Mesenteric fat pad (tissue), 1 donor: ENCODE measurements around the gene PTPRD. TPM values are rescaled to one million over a fixed set of nuclear protein-coding genes. Genes with fewer than 3 reads are reported as not detected.

Experiments
- DNase-seq: peaks from one replicate; pipeline ENCODE4 v3.0.0-alpha.2; 2020; ENCODE audit warnings: low spot score
- total RNA-seq: library from RNA; stranded (reverse); fragmentation: NEBNext Ultra II Directional; extraction: Animal tissue kit (Norgen Biotek cat#: 25700); gene quantifications from one replicate; pipeline ENCODE4 v1.2.1, GENCODE V29; 2021
- donor health status: DM: yes; HTN: yes; CAD: no.

Gene PTPRD
- total RNA-seq, 1 donor from 2014 or later, result 18.0 TPM

DNA sequence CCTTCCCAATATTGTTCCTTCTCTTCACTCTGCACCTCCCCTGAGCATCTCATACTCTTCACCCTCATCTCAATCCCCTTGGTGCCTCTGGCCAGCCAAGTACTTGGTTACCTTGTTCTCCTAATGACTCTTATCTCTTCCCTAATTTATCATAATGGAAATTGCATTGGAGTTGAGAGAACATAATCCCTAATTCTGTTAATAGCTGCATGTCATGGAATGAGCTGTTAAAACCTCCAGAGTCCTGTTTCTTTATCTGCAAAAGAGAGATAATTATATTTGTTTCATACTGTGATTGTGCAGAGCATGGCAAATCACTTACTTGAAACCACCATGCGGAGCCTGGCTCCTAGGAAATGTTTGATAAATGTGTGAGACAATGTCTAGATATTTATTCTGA lies 1738.3 kb downstream of the PTPRD start:
- no peak for DNase-seq

DNA sequence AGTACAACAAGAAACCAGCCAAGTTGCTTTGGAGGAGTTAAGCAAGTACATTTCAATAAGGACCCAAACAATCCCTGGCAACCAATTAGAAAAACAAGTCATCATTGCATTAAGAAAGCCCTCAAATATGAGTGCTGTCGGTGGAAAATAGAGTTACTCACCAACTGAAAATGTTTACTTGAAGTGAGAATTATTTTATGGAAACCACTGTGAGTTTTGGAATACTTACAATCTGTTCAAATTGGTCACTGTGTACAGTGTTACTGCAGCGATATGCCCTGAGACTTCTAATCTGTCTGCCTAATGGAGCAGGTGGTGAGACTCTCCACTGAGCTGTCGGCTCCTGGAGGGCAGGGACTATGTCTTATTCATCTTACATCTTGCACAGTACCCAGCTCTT lies 1740.0 kb downstream of the PTPRD start:
- no peak for DNase-seq

DNA sequence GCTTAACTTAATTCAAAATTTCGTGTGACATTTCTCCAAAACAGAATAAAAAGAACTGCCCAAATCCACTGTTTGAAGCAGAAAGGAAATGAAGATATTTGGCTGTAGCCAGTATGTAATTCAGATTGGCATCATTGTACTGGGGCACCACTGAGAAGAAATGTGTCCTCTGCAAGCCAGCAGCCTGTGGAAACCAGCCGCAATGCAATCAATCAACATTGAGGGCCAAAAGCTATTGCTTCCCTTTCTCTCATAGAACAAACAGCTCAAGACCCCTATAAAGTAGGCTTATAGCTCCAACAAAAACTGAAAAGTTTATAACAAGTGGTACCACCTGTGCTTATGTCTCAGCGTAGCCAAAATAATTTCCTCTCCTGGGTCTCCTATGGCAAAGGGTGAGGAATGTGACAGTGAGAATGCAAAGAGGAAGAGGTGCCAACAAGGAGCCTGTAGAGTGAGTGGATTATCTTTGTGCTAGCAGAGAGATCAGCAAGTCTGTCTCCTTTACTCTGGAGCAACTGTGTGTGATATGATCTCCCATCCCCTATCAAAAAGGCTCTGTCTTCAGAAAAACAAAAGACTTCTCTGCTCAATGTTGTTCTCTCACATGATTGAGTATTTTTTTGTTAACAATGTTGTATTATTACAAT lies 1740.9 kb downstream of the PTPRD start:
- DNase-seq, result no peak

DNA sequence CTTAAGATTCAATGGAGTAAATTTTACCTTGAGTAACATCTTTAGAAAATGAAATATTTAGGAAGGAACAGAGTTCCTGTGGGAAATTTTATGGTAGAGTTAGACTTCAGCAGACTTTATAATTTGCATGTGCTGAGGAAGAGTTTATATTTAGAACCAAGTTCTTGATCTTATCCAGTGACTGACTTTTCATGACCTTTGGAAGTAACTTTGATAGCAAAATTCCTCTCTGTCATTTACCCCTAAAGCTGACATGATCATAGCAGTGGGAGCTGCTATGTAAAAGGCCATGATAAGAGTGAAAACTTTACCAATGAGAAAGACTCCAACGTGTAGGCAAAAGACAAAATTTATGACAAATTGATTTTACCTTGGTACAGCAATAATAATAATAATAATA lies 1741.4 kb downstream of the PTPRD start:
- DNase-seq, result no peak

DNA sequence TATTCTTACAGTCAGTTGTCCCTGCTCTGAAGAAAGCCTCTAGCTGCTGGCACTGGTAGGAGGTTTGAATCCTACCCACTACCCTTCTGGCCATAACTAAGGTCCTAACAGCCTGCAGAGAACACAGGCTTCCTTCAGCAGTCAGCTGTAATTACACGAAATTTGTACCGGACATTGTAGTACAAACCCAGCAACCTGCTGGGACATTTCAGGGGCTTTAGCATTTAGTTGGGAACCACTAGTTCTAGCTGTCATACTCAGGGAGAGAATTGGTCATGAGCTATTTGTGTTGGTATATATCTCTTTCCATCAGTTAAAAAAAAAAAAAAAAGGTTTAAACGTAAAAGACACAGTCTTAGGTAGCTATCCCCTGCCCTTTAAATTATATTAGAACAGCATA lies 1743.0 kb downstream of the PTPRD start:
- DNase-seq, result no peak

DNA sequence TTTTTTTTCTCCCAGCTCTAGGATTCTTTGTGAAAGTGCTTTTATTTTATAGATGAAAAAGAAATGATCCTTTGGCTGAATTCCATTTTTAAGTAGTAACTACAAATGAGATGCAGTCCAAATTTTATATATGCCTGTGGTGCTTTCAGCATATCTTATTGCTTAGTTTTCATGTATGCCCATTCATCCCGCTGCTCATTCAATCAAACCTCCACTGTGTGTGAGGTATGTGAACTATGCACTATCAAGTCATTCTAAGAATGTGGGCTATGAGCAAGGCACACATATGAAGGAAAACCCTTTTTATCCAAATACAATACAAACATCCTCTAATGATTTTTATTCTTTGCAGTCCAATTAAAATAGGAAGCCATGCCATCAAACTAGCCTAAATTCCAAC lies 1744.2 kb downstream of the PTPRD start:
- no peak for DNase-seq

DNA sequence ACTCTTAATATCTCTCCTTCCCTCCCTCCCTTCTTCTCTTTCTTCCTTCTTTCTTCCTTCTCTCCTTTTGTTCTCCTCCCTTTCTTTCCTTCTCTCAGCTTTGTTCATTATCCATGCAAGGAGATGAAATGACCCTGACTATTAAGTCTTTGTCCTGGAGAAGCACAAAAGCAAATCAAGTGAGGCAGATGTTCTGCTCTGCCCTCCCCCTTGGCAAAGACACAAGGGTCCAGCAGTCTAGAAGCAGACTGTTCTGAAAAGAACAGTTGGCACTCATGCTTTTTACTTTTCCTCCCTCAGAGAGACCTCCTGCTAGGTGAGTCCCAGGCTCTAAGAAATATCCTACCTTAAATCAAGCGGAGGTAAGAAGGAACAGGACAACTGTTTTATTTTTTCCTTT lies 1745.7 kb downstream of the PTPRD start:
- no peak for DNase-seq

DNA sequence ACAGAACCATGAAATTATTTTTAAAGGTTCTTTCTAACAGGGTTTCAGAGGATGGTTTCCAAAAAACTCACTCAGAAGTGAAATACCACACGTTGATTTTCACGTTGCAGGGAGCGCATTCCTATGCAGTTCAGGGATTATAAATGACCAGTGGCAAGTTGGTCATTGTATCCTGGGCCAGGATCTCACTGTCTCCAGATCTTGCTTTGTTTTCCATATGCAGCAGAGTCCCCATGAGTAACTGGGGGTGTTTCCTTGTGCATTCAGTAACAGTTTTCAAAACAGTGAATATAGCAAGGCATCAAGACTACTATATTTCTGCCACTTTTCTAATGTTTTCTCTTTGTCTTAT lies 1748.3 kb downstream of the PTPRD start:
- no peak for DNase-seq

DNA sequence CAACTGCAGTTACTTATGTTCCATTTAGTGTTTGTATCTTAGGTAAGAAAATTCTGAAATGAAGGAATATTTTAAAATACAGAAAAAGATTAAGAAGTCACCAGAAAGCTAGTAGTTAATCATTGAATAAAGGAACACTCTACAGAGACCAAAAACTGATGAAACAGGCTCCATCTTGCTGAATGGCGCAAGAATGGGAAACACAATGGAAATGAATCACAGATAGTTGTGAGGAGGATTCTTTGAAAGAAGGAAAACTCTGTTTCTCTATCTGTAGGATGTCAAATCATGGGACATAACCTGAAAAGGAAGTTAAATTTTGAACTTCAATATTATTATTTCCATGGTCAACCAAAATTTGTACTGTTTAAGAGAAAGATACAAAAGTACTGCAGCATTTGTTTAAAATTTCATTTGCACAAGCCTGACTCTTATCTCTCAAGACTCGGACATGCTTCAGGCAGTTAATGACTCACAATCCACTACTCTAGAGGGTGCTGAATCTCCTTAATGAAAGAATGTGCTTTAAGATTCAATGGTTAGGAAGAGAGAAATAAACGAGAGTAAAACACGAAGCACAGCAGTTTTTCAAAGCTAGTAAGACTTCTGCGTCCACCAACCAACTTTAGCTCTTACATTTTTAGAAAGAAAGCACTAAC lies 1748.8 kb downstream of the PTPRD start:
- DNase-seq, result no peak

DNA sequence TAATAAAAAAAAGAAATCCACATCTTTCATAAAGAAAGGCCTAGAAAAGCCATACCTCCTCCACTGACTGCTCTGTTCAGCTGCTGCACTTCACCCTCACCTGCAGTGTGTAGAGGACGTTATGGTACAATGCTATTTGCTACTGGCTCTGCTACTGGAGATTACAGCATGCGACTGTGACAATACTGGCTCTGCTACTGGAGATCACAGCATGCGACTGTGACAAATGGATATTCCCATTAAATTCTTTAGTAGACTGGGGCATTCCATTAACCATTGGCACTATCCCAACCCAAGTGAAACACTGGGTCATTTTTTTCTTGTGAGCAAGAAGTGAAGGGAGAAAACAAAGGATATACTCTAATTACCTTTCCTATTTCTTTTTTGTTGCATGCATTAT lies 1749.7 kb downstream of the PTPRD start:
- DNase-seq, result no peak

DNA sequence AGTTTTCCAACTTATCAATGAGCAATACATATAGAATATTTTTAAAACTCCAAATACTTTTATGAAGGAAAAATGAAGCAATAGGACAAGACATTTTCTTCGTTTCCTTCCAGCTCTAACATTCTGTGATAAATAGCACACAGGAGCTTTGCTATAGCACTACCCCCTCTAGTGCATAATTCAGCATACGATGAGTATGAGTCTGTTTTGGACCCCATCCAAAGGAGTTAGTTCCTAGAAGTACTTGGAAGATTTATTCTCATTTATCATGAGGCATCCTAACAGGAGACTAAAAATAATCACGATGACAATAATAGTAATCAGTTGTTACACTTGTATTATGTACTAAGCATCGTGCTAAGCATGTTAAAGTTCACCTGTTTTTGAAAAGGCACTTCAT lies 1751.9 kb downstream of the PTPRD start:
- no peak for DNase-seq

DNA sequence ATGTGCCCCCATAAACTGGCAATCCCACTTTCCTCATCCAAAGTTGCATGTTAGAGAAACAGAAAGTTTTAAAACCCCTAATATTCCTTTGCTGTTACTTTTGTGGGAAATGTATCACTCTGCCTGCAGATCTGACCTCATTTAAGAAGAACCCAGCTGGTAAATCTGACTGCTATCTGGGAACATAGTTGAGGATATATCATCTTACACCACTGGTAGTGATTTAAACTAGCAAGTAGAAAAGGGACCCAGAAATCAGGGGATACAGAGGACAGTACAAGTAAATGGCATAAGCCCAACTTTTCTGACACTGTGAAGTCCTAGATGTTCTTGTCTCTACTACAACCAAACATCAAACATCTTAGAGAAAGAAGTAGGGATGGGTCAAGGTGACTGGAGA lies 1752.7 kb downstream of the PTPRD start:
- no peak for DNase-seq

DNA sequence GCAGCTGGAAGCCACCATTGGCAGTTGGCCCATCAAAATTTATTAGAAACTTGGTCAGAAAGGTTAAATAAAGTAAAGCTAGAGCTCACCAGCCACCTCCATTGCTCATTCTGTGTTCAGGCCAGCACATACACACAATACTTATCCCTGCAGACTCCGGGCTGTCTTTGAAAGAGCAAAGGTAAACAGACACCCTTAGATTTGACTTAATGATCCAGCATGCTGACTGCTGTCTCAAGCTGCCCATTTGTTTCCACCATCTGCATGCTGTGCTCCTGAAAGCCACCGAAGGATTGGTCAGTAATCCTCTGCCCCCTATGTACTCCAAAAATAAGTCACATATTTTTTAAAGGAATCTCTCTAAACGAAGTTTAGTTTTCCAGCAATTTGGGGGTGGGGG lies 1753.4 kb downstream of the PTPRD start:
- DNase-seq, result no peak

DNA sequence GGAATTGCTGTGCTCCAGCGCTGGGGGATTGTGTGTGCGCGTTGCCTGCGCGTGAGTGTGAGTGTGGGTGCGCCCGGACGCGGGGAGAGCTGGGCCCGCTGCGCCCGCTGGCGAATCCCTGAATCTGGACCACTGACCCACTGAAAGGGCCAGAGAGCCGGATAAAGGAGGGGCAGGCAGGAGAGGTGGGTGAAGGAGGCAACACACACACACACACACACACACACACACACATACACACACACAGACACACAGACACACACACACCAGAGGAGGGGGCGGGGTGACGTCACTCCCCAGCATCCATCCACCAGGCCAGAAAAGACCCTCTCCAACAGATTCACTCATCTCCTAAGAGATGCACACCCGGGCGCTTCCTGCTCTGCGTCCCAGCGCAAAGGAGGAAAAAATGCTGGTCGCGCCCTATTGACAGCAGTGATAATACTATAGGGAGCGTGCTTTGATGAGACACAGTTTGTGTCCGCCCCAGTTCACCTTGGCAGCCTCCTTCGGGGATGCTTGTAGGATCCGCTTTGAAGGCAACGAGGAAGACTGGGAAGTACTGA lies 1754.1 kb downstream of the PTPRD start:
- DNase-seq, result no peak

DNA sequence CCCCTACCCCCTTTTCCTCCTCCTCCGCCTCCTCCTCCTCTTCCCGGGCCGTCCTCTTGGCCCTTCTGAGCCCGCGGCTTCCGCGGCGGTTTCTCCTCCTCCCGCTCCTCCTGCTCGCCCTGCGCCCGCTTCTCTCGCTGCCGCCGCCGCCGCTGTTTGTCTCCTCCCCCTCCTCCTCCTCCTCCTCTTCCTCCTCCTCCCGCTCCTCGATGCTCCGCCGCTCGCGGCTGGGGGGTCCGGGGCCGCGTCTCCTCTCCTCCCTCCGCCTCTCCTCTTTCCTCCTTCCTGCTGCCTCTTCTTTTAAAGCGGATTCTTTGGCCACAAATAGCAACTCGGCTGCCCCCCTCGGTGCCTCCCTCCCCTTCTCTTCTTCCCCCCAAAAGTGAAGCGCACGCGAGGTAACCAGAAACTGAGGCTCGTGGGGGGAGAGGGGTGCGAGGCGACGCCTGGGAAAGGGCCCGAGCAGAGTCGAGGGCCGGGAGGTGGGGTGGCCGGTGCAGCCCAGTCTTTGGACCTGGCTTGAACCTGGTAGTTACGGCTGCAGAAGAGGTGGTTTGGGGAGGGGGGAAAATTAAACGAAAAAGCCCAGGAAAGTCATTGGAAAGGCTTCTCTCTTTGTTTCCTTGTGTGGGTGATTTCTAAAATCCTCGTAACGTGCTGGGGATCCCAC lies 1754.7 kb downstream of the PTPRD start:
- DNase-seq, result peak; percentile 90

DNA sequence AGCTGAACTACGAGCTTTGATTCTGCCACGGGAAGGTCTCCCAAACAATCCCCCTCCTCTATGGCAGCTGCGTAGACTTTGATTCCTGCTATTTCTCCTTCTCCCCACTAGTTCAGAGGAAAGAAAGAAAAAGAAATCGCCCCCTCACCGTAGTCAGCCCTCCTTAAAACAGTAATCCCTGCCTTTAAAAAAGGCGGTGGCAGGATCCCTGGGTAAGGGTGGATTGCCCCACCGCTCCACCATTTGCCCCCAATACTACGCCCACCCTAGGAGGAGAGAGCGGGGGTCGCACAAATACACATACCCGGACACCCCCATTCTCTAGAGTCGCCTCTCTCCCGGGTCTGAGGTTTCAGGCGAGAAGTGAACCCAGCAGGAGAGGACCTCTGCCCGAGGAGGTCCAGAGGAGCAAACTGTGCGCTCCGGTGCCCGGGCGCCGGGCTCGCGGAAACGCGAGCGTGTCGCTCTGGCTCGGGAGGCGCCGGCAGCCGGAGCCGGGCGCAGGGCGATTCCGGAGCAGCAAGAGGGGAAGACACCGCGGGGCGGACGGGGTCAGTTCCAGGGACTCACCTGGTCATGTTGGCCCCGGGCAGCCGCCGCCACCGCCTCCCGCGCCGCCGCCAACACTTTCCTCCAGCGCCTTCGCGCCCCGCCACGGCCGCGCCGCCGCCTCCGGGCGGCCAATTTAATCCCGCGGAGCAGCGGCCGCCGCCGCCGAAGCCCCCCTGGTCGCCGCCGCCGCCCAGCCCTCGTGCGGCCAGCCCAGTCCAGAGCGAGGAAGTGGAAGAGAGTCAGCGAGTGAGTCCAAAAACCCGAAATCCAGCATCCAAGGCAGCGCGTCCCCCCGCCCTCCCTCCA lies 1755.5 kb downstream of the PTPRD start:
- DNase-seq, result no peak

DNA sequence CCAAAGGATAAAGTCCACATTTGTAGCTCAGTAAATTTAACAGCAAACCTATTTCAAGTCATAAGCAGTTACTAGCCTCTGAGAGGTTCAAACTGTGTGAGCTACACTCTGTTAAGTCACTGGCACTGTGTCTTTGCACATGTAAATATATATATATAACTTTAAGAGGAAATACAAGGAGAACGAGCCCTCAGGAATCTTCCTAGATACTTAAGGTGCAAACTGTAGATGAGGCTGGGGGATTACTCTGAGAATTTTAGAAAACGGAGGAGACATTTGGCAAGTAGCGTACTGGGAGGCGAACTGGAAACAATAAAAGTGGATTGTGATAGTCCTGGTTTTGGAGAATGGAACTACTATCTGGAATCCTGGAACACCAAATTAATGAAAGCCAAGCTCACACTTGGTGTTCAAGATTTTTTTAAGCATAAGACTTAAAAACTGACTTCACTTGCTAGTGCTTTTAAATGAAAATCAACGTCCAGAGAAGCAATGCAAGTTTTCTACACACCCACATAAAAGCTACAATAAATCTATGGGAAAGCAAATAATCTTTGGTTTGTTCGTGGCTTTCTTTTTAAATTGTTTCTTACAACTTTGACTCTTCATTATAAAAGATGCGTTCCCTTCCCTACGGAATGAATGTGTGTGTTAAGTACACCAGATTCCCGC lies 1756.3 kb downstream of the PTPRD start:
- DNase-seq, result no peak

DNA sequence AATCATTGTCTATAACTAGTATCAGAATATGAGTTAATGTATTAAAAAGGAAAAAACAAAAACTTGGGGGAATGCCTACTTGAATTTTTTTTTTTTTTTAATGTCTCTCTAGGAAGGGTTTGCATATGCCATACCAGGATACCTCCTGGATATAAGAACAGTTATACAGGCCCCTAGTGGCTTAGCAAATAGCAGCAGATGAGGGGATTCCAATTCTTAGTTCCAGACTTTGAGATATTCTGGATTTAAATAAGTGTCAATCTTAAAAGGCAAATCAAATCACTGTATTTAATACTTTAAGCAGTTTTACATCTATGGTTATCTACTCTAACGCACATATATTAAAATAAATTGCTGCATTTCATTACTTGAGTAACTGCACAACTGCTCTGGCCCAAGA lies 1757.8 kb downstream of the PTPRD start:
- no peak for DNase-seq

DNA sequence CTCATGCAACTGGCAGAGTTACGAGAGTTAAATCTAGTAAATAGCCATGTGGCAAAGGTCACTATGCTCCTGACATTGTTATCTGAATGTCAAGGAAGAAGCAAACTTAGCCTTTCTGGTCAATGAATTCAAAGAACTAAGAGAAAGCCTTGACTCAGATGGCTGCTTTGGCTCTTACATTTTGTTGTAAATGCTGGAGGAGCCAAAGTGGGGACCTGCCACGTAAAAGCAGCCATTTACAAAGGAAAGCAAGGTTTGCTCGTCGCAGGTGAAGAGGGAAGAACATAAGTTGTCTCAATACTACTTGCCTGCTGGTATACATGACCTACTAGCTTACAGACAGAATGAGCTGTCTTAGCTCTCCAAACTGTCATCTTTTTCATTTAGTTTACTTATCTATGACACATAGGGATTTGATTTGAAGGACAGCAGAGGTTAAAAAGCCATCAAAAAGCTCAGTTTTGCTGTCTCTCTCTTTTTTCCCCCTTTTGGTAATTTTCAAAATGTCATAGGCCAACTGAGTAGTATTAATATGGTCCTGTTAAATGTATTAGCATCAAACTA lies 1760.4 kb downstream of the PTPRD start:
- DNase-seq, result no peak

DNA sequence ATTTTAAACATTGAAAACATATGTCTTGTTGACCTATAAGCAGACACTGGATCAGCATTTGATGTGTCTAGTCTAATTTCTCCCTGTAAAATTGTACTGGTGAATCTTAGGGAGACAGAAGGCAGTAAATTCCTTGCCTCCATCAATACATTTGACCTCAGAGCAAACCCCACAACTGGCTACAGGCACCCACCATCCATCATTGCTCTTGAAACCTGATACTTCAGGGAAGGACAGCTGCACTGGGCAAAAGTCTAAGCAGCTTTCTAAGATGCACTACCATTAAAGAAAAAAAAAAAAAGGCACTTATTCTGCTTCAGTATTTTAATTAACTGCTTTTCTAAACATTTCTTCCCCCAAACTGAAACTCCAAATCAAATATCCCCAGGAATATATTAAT lies 1761.9 kb downstream of the PTPRD start:
- DNase-seq, result no peak

DNA sequence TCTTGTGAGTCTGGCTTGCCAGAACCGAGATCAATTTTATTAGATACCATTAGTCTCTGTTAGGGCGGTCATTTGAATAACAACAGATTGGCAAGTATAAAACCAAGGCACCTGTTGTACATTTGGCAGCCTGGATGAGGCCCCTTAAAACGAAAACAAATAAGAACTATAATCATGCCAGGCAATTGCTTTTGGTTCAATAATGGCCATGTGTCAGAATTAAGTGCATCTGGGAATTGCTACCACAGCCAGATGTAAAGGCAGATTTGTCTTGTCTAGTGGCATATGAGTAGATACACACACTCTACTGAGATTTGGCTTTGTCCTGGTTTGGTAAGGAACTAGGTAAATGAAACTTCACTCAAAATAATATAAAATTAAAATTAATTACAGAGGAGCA lies 1767.0 kb downstream of the PTPRD start:
- DNase-seq, result no peak
